ENCODE data around the gene HSFX4.
A peak's percentile ranks its signal among the peaks of the same experiment; 100 is the strongest.
"Not testable (repeated sequence)": the region's sequence is repeated elsewhere in the genome, so short reads cannot be mapped to it uniquely, and the experiment has no call there.

Gene HSFX4

GRCh38 chrX:149940674-149941024 lies 11.3 kb downstream of the HSFX4 start:
- H3K4me3 ChIP-seq (ENCODE audit: low read length): peak overlapping the region; percentile 33
- not testable (repeated sequence) for H3K9me3 ChIP-seq (ENCODE audit: low read length); H3K27me3 ChIP-seq (ENCODE audit: insufficient read depth, low read length); H3K36me3 ChIP-seq (ENCODE audit: insufficient read depth, low read length); H3K4me1 ChIP-seq (ENCODE audit: insufficient read depth, low read length); H2AFZ ChIP-seq (ENCODE audit: low read depth, low read length)

- not testable (repeated sequence) for H3K4me1 ChIP-seq (ENCODE audit: insufficient read depth, low read length)
Observed at GRCh38 chrX:149945087-149945670, 15.8 kb downstream of the HSFX4 start.

GRCh38 chrX:149945820-149946219 lies 16.4 kb downstream of the HSFX4 start:
- H3K4me3 ChIP-seq (ENCODE audit: low read length); H3K4me1 ChIP-seq (ENCODE audit: insufficient read depth, low read length); H3K9me3 ChIP-seq (ENCODE audit: low read length); H3K27me3 ChIP-seq (ENCODE audit: insufficient read depth, low read length); H3K36me3 ChIP-seq (ENCODE audit: insufficient read depth, low read length); H2AFZ ChIP-seq (ENCODE audit: low read depth, low read length): not testable (repeated sequence)

More at GRCh38 chrX:149945087-149945670, 15.8 kb downstream of the HSFX4 start:
- H3K9me3 ChIP-seq (ENCODE audit: low read length); H3K4me3 ChIP-seq (ENCODE audit: low read length); H2AFZ ChIP-seq (ENCODE audit: low read depth, low read length); H3K36me3 ChIP-seq (ENCODE audit: insufficient read depth, low read length); H3K27me3 ChIP-seq (ENCODE audit: insufficient read depth, low read length): not testable (repeated sequence)

- H3K9me3 ChIP-seq (ENCODE audit: low read length); H3K4me1 ChIP-seq (ENCODE audit: insufficient read depth, low read length); H2AFZ ChIP-seq (ENCODE audit: low read depth, low read length); H3K36me3 ChIP-seq (ENCODE audit: insufficient read depth, low read length); H3K27me3 ChIP-seq (ENCODE audit: insufficient read depth, low read length); H3K4me3 ChIP-seq (ENCODE audit: low read length): not testable (repeated sequence)
Observed at GRCh38 chrX:149946932-149947331, 17.6 kb downstream of the HSFX4 start.

GRCh38 chrX:149948016-149948415 lies 18.6 kb downstream of the HSFX4 start:
- no peak overlapping the region for H2AFZ ChIP-seq (ENCODE audit: low read depth, low read length)
- no peak overlapping the region for H3K4me3 ChIP-seq (ENCODE audit: low read length)
- no peaks in the 10 kb centered on the region for H3K27me3 ChIP-seq (ENCODE audit: insufficient read depth, low read length)
- H3K9me3 ChIP-seq (ENCODE audit: low read length): no peaks in the 10 kb centered on the region
- H3K4me1 ChIP-seq (ENCODE audit: insufficient read depth, low read length): no peaks in the 10 kb centered on the region
- no peaks in the 10 kb centered on the region for H3K36me3 ChIP-seq (ENCODE audit: insufficient read depth, low read length)

- H3K4me1 ChIP-seq (ENCODE audit: insufficient read depth, low read length): no peaks in the 10 kb centered on the region
- H2AFZ ChIP-seq (ENCODE audit: low read depth, low read length): no peak overlapping the region
- no peaks in the 10 kb centered on the region for H3K27me3 ChIP-seq (ENCODE audit: insufficient read depth, low read length)
- no peaks in the 10 kb centered on the region for H3K9me3 ChIP-seq (ENCODE audit: low read length)
- no peak overlapping the region for H3K4me3 ChIP-seq (ENCODE audit: low read length)
- no peaks in the 10 kb centered on the region for H3K36me3 ChIP-seq (ENCODE audit: insufficient read depth, low read length)
Observed at GRCh38 chrX:149949743-149950436, 20.5 kb downstream of the HSFX4 start.

GRCh38 chrX:149950681-149951080 lies 21.3 kb downstream of the HSFX4 start:
- Histone ChIP-seq H3K4me3 (ENCODE audit: low read length) (no peak overlapping the region), H3K4me1 (ENCODE audit: insufficient read depth, low read length) (no peaks in the 10 kb centered on the region), H3K36me3 (ENCODE audit: insufficient read depth, low read length) (no peaks in the 10 kb centered on the region)

GRCh38 chrX:149961572-149961971 lies 32.2 kb downstream of the HSFX4 start:
- no peak overlapping the region for H3K4me3 ChIP-seq (ENCODE audit: low read length)
- H3K36me3 ChIP-seq (ENCODE audit: insufficient read depth, low read length): no peaks in the 10 kb centered on the region
- H2AFZ ChIP-seq (ENCODE audit: low read depth, low read length): no peak overlapping the region
- H3K9me3 ChIP-seq (ENCODE audit: low read length): no peaks in the 10 kb centered on the region
- no peaks in the 10 kb centered on the region for H3K4me1 ChIP-seq (ENCODE audit: insufficient read depth, low read length)
- H3K27me3 ChIP-seq (ENCODE audit: insufficient read depth, low read length): no peaks in the 10 kb centered on the region

More at GRCh38 chrX:149950681-149951080, 21.3 kb downstream of the HSFX4 start:
- H3K27me3 ChIP-seq (ENCODE audit: insufficient read depth, low read length): no peaks in the 10 kb centered on the region
- no peaks in the 10 kb centered on the region for H3K9me3 ChIP-seq (ENCODE audit: low read length)
- H2AFZ ChIP-seq (ENCODE audit: low read depth, low read length): no peak overlapping the region

GRCh38 chrX:149962010-149962409 lies 32.6 kb downstream of the HSFX4 start:
- Histone ChIP-seq H3K4me1 (ENCODE audit: insufficient read depth, low read length) (no peaks in the 10 kb centered on the region), H3K27me3 (ENCODE audit: insufficient read depth, low read length) (no peaks in the 10 kb centered on the region), H3K4me3 (ENCODE audit: low read length) (no peak overlapping the region)

GRCh38 chrX:149962859-149963757 lies 33.7 kb downstream of the HSFX4 start:
- no peaks in the 10 kb centered on the region for H3K36me3 ChIP-seq (ENCODE audit: insufficient read depth, low read length)
- H2AFZ ChIP-seq (ENCODE audit: low read depth, low read length): no peak overlapping the region
- H3K4me1 ChIP-seq (ENCODE audit: insufficient read depth, low read length): no peaks in the 10 kb centered on the region
- no peak overlapping the region for H3K4me3 ChIP-seq (ENCODE audit: low read length)
- H3K27me3 ChIP-seq (ENCODE audit: insufficient read depth, low read length): no peaks in the 10 kb centered on the region
- H3K9me3 ChIP-seq (ENCODE audit: low read length): no peaks in the 10 kb centered on the region

More at GRCh38 chrX:149962010-149962409, 32.6 kb downstream of the HSFX4 start:
- no peaks in the 10 kb centered on the region for H3K36me3 ChIP-seq (ENCODE audit: insufficient read depth, low read length)
- H2AFZ ChIP-seq (ENCODE audit: low read depth, low read length): no peak overlapping the region
- no peaks in the 10 kb centered on the region for H3K9me3 ChIP-seq (ENCODE audit: low read length)

GRCh38 chrX:149979126-149979644 lies 49.8 kb downstream of the HSFX4 start:
- Histone ChIP-seq H3K9me3 (ENCODE audit: low read length) (no peaks in the 10 kb centered on the region), H3K4me3 (ENCODE audit: low read length) (no peak overlapping the region), H3K4me1 (ENCODE audit: insufficient read depth, low read length) (no peaks in the 10 kb centered on the region), H3K27me3 (ENCODE audit: insufficient read depth, low read length) (no peaks in the 10 kb centered on the region), H2AFZ (ENCODE audit: low read depth, low read length) (no peak overlapping the region), H3K36me3 (ENCODE audit: insufficient read depth, low read length) (no peaks in the 10 kb centered on the region)

Measured in neuron (in vitro differentiated cells).